ENCODE results near the gene PDRG1.
"Not testable (repeated sequence)": the region's sequence is repeated elsewhere in the genome, so short reads cannot be mapped to it uniquely, and the experiment has no call there.

Gene PDRG1

GRCh38 chr20:31925631-31926030 lies 26.2 kb downstream of the PDRG1 start:
- no peak for DNase-seq

GRCh38 chr20:31924561-31924960 lies 27.3 kb downstream of the PDRG1 start:
- no peak for DNase-seq

- DNase-seq: no peak
These were observed 28.2 kb downstream of the PDRG1 start for GRCh38 chr20:31923388-31924331.

- DNase-seq: no peak
These were observed 29.3 kb downstream of the PDRG1 start for GRCh38 chr20:31922588-31922987.

- no peak for DNase-seq
These were observed 29.7 kb downstream of the PDRG1 start for GRCh38 chr20:31922181-31922580.

GRCh38 chr20:31921480-31921879 lies 30.4 kb downstream of the PDRG1 start:
- not testable (repeated sequence) for DNase-seq

GRCh38 chr20:31920275-31920855 lies 31.5 kb downstream of the PDRG1 start:
- DNase-seq: no peak

GRCh38 chr20:31919410-31920155 lies 32.3 kb downstream of the PDRG1 start:
- DNase-seq: no peak

- DNase-seq: no peak
These were observed 33.3 kb downstream of the PDRG1 start for GRCh38 chr20:31918466-31919105.

- not testable (repeated sequence) for DNase-seq
These were observed 33.9 kb downstream of the PDRG1 start for GRCh38 chr20:31917962-31918412.

GRCh38 chr20:31916708-31917107 lies 35.1 kb downstream of the PDRG1 start:
- no peak for DNase-seq

- no peak for DNase-seq
These were observed 36.2 kb downstream of the PDRG1 start for GRCh38 chr20:31915491-31916280.

GRCh38 chr20:31914170-31914569 lies 37.7 kb downstream of the PDRG1 start:
- no peak for DNase-seq

- DNase-seq: no peak
These were observed 38.3 kb downstream of the PDRG1 start for GRCh38 chr20:31913431-31914157.

GRCh38 chr20:31910071-31910803 lies 41.6 kb downstream of the PDRG1 start:
- DNase-seq: no peak

- DNase-seq: no peak
These were observed 42.4 kb downstream of the PDRG1 start for GRCh38 chr20:31909253-31910070.

- no peak for DNase-seq
These were observed 43.4 kb downstream of the PDRG1 start for GRCh38 chr20:31908424-31908823.

GRCh38 chr20:31908016-31908415 lies 43.8 kb downstream of the PDRG1 start:
- no peak for DNase-seq

- no peak for DNase-seq
These were observed 44.8 kb downstream of the PDRG1 start for GRCh38 chr20:31907046-31907445.

GRCh38 chr20:31906001-31906400 lies 45.8 kb downstream of the PDRG1 start:
- DNase-seq: no peak
